Mucosa of descending colon (tissue), 3 donors: Measurements from ENCODE around the gene RPS6KB2. TPM values are rescaled to one million over a fixed set of nuclear protein-coding genes. Genes with fewer than 3 reads are reported as not detected.
A peak's percentile ranks its signal among the peaks of the same experiment; 100 is the strongest.

ENCODE experiments used
- ATAC-seq: fragments of 200-7000 bp; cut with Tn5 transposase; one replicate; pipeline ENCODE4 v1.9.1; 2020; ENCODE audit warnings: mild to moderate bottlenecking, moderate library complexity
- DNase-seq, 3 donors: peaks; one replicate each; pipeline ENCODE4 v3.0.0-alpha.2; 2020
- H3K36me3 ChIP-seq: fragments of 200-600 bp; one replicate; pipeline ENCODE4 v1.8.0; 2021; ENCODE audit warnings: low read depth, mild to moderate bottlenecking
- H3K4me1 ChIP-seq: fragments of 200-600 bp; one replicate; pipeline ENCODE4 v1.8.0; 2021; ENCODE audit warnings: low read depth, mild to moderate bottlenecking
- H3K4me3 ChIP-seq: fragments of 200-600 bp; one replicate; pipeline ENCODE4 v1.8.0; 2021; ENCODE audit warnings: mild to moderate bottlenecking
- H3K9me3 ChIP-seq: fragments of 200-600 bp; one replicate; pipeline ENCODE4 v1.8.0; 2021; ENCODE audit warnings: mild to moderate bottlenecking
- CTCF ChIP-seq: fragments of 200-600 bp; IDR thresholded peaks from one replicate; pipeline ENCODE4 v1.8.0; 2022; ENCODE audit warnings: antibody characterized with exemption, mild to moderate bottlenecking
- intact Hi-C, 2 donors: fragments of 100-400 bp; cut with DNase I in 1 of 2; cut with micrococcal nuclease in 1 of 2; formaldehyde crosslinking; loops; one replicate each; pipeline versions ENCODE4 v1.11.0 to v1.11.1; 2022; cut with DNase I, micrococcal nuclease
- total RNA-seq, 3 donors: library from RNA; stranded (reverse); fragmentation: NEBNext Ultra II Directional in 2 of 3; extraction: Animal tissue kit (Norgen Biotek cat#: 25700) in 2 of 3; gene quantifications; one replicate each; pipeline versions ENCODE4 v1.2.1 to v1.2.4, GENCODE V29; 2021 to 2023
- donor health status: DM: no; HTN: no; CAD: no; lungs with moderate emphysema.
- donor health status: DM: no; HTN: no; CAD: no.
- donor health status: DM: no; HTN: yes; CAD: no.

Gene RPS6KB2
- total RNA-seq, 3 donors from 2014 or later, result 43.1 to 51.6 (median 45.4) TPM

- no peak for TF ChIP-seq CTCF
- Histone ChIP-seq H3K4me3 (peak overlapping the region; percentile 84), H3K36me3 (no peaks in the 10 kb centered on the region), H3K9me3 (no peaks in the 10 kb centered on the region), H3K4me1 (peaks cover 16% of the 10 kb centered on the region)
- no peak for DNase-seq
- intact Hi-C loops, result no loop called here
- no peak for ATAC-seq
These were observed 859 bp downstream of the RPS6KB2 start for GRCh38 chr11:67429038-67429668.

GRCh38 chr11:67429722-67430121 is 1.4 kb downstream of the RPS6KB2 start:
- Histone ChIP-seq H3K4me3 (no peak overlapping the region), H3K4me1 (peaks cover 16% of the 10 kb centered on the region), H3K36me3 (no peaks in the 10 kb centered on the region), H3K9me3 (no peaks in the 10 kb centered on the region)
- no peak for TF ChIP-seq CTCF
- intact Hi-C loops, result no loop called here
- DNase-seq (no peak), ATAC-seq (no peak)

- no peaks in the 10 kb centered on the region for H3K36me3 ChIP-seq
- TF ChIP-seq CTCF, result no peak
- no peak overlapping the region for H3K4me3 ChIP-seq
- ATAC-seq (no peak), DNase-seq (no peak)
- H3K9me3 ChIP-seq, result no peaks in the 10 kb centered on the region
- intact Hi-C loops, result no loop called here
- H3K4me1 ChIP-seq, result peaks cover 16% of the 10 kb centered on the region
These were observed 3.3 kb downstream of the RPS6KB2 start for GRCh38 chr11:67431346-67432249.

- DNase-seq, result no peak
- intact Hi-C loops, result no loop called here
- no peak for TF ChIP-seq CTCF
- ATAC-seq, result no peak
- Histone ChIP-seq H3K4me3 (no peak overlapping the region), H3K4me1 (peaks cover 12% of the 10 kb centered on the region), H3K9me3 (no peaks in the 10 kb centered on the region), H3K36me3 (no peaks in the 10 kb centered on the region)
These were observed 4.5 kb downstream of the RPS6KB2 start for GRCh38 chr11:67432655-67433349.

GRCh38 chr11:67433536-67434394 is 5.5 kb downstream of the RPS6KB2 start:
- intact Hi-C loops, result no loop called here
- ATAC-seq, result no peak
- no peaks in the 10 kb centered on the region for H3K36me3 ChIP-seq

More at GRCh38 chr11:67433536-67434394, 5.5 kb downstream of the RPS6KB2 start:
- peaks cover 10% of the 10 kb centered on the region for H3K4me1 ChIP-seq
- no peaks in the 10 kb centered on the region for H3K9me3 ChIP-seq
- no peak for DNase-seq
- no peak for TF ChIP-seq CTCF
- H3K4me3 ChIP-seq, result no peak overlapping the region
